HCT116 (cell line): ENCODE results near the gene CFAP46.

ENCODE experiments used
- JUND ChIP-seq: IDR thresholded peaks from 2 replicates; pipeline ENCODE4 v1.6.1; 2012
- POLR2A ChIP-seq: IDR thresholded peaks from 2 replicates; pipeline ENCODE4 v1.7.0; 2011; ENCODE audit warnings: borderline replicate concordance; ENCODE audit not compliant: insufficient read depth, insufficient read length; ENCODE audit errors: extremely low read depth
- POLR2AphosphoS5 ChIP-seq: IDR thresholded peaks from 2 replicates; pipeline ENCODE4 v1.6.1; 2011; ENCODE audit warnings: mild to moderate bottlenecking, low read depth, low read length, moderate library complexity
- TCF7L2 ChIP-seq: IDR thresholded peaks from 2 replicates; pipeline ENCODE4 v1.7.0; 2011; ENCODE audit warnings: borderline replicate concordance, inconsistent platforms; ENCODE audit not compliant: insufficient read depth, insufficient read length; ENCODE audit errors: extremely low read depth
- ZFX ChIP-seq: fragments of 450-650 bp; IDR thresholded peaks from 2 replicates; pipeline ENCODE4 v1.6.1; 2017
- TF ChIP-seq, protein P1 (sequence below), 3 experiments: fragments of 200-600 bp in 1 of 3; sonication (generic) in 1 of 3; IDR thresholded peaks in 2 of 3; conservative IDR thresholded peaks in 1 of 3; 2 replicates each; pipeline ENCODE4 v1.5.1; 2012 to 2017; ENCODE audit warnings: low read depth in 2 of 3, low read length in 2 of 3, antibody characterized with exemption in 1 of 3, borderline replicate concordance in 1 of 3, control low read depth in 1 of 3, mild to moderate bottlenecking in 1 of 3, mixed read lengths in 1 of 3, mixed run types in 1 of 3, moderate library complexity in 1 of 3; ENCODE audit not compliant: insufficient read depth in 1 of 3
- TF ChIP-seq, protein P2 (sequence below): IDR thresholded peaks from 2 replicates; pipeline ENCODE4 v1.6.1; 2011; ENCODE audit warnings: mild to moderate bottlenecking, low read length, moderate library complexity; ENCODE audit not compliant: insufficient replicate concordance; ENCODE audit errors: extremely low read depth
- TF ChIP-seq, protein P3 (sequence below): IDR thresholded peaks from 2 replicates; pipeline ENCODE4 v1.6.1; 2012

DNA sequence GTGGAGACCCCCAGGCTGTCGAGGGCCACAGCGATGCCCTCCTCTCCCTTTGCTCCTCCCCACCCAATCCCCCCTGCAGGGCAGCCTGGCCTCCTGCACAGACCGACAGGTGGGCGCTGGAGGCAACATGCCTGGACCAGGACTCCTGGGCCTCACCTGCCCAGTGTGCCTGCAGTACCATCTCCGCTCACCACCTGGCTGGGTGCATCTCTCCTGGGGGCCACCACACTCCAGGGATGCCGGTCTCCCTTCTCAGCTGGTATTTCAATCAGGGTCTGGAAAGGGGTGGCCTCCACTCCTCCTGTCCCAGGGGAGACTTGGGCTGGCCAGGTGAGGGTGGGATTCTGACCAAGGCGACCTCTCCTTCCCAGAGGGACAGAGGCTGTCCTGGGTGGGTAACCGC is 17.2 kb upstream of the CFAP46 start:
- TF ChIP-seq, protein P1, sequence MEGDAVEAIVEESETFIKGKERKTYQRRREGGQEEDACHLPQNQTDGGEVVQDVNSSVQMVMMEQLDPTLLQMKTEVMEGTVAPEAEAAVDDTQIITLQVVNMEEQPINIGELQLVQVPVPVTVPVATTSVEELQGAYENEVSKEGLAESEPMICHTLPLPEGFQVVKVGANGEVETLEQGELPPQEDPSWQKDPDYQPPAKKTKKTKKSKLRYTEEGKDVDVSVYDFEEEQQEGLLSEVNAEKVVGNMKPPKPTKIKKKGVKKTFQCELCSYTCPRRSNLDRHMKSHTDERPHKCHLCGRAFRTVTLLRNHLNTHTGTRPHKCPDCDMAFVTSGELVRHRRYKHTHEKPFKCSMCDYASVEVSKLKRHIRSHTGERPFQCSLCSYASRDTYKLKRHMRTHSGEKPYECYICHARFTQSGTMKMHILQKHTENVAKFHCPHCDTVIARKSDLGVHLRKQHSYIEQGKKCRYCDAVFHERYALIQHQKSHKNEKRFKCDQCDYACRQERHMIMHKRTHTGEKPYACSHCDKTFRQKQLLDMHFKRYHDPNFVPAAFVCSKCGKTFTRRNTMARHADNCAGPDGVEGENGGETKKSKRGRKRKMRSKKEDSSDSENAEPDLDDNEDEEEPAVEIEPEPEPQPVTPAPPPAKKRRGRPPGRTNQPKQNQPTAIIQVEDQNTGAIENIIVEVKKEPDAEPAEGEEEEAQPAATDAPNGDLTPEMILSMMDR (IDR thresholded peaks at IDR 0.05 in 2 of 3, conservative IDR thresholded peaks at IDR 0.05 in 1 of 3; ENCODE audit: borderline replicate concordance in 1 of 3, insufficient read depth in 1 of 3, low read depth in 2 of 3, low read length in 2 of 3): no peak
- TF ChIP-seq, protein P2, sequence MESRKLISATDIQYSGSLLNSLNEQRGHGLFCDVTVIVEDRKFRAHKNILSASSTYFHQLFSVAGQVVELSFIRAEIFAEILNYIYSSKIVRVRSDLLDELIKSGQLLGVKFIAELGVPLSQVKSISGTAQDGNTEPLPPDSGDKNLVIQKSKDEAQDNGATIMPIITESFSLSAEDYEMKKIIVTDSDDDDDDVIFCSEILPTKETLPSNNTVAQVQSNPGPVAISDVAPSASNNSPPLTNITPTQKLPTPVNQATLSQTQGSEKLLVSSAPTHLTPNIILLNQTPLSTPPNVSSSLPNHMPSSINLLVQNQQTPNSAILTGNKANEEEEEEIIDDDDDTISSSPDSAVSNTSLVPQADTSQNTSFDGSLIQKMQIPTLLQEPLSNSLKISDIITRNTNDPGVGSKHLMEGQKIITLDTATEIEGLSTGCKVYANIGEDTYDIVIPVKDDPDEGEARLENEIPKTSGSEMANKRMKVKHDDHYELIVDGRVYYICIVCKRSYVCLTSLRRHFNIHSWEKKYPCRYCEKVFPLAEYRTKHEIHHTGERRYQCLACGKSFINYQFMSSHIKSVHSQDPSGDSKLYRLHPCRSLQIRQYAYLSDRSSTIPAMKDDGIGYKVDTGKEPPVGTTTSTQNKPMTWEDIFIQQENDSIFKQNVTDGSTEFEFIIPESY: no peak
- TF ChIP-seq POLR2A (no peak), JUND (no peak), ZFX (no peak), POLR2AphosphoS5 (no peak), TCF7L2 (no peak)
- TF ChIP-seq, protein P3, sequence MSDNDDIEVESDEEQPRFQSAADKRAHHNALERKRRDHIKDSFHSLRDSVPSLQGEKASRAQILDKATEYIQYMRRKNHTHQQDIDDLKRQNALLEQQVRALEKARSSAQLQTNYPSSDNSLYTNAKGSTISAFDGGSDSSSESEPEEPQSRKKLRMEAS: no peak
